NT2/D1 (cell line): Measurements from ENCODE around the gene RANBP1.

ENCODE experiments used
- DNase-seq: peaks from one replicate; pipeline ENCODE4 v3.0.0-alpha.2; 2011; ENCODE audit warnings: low read depth, low spot score
- H3K27me3 ChIP-seq: 2 replicates; pipeline ENCODE4 v1.6.0; 2011; ENCODE audit warnings: mild to moderate bottlenecking; ENCODE audit not compliant: insufficient read length, insufficient read depth
- H3K36me3 ChIP-seq: 2 replicates; pipeline ENCODE4 v1.6.1; 2011; ENCODE audit warnings: mild to moderate bottlenecking, low read length, mixed read lengths; ENCODE audit not compliant: insufficient read depth, insufficient read length
- H3K4me1 ChIP-seq: 2 replicates; pipeline ENCODE4 v1.5.1; 2011; ENCODE audit not compliant: insufficient read depth, insufficient read length
- H3K4me3 ChIP-seq: 2 replicates; pipeline ENCODE4 v1.5.1; 2011; ENCODE audit warnings: low read depth; ENCODE audit not compliant: insufficient read length
- H3K9ac ChIP-seq: 2 replicates; pipeline ENCODE4 v1.6.0; 2011; ENCODE audit warnings: low read depth; ENCODE audit not compliant: insufficient read length
- H3K9me3 ChIP-seq: 2 replicates; pipeline ENCODE4 v1.5.1; 2011; ENCODE audit warnings: mild to moderate bottlenecking, low read length; ENCODE audit not compliant: insufficient read depth
- SUZ12 ChIP-seq: IDR thresholded peaks from 2 replicates; pipeline ENCODE4 v1.6.1; 2011; ENCODE audit not compliant: insufficient read length, insufficient read depth; ENCODE audit errors: extremely low read depth
- YY1 ChIP-seq: IDR thresholded peaks from 2 replicates; pipeline ENCODE4 v1.6.1; 2011; ENCODE audit not compliant: insufficient read length, insufficient read depth
- ZNF274 ChIP-seq: IDR thresholded peaks from 2 replicates; pipeline ENCODE4 v1.6.1; 2011; ENCODE audit warnings: mild to moderate bottlenecking, low read depth, low read length

Gene RANBP1

DNA sequence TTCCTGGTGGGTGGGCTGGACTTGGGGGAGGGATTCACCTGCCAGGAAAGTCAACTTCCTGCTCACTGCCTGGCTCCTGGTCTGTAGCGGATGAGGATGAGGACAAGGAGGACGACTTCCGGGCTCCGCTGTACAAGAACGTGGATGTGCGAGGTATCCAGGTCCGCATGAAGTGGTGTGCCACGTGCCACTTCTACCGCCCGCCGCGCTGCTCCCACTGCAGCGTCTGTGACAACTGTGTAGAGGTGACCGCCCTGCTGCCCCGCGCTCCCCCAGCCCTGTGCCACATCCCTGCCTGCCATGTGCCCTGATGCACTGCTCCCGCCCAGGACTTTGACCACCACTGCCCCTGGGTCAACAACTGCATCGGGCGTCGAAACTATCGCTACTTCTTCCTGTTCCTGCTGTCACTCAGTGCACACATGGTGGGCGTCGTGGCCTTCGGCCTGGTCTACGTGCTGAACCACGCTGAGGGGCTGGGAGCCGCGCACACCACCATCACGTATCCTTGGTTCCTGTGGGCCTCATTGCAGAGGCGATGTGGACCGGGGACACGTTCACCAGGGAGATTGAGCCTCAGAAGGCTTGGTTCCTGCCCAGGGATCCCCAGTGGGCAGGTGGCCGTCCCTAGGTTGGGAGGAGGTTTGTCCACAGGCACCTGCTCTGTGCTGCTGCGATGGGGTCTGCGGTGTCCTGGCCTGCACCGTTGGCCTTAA is 23.6 kb downstream of the RANBP1 start:
- H3K4me3 ChIP-seq: no peak overlapping the region

DNA sequence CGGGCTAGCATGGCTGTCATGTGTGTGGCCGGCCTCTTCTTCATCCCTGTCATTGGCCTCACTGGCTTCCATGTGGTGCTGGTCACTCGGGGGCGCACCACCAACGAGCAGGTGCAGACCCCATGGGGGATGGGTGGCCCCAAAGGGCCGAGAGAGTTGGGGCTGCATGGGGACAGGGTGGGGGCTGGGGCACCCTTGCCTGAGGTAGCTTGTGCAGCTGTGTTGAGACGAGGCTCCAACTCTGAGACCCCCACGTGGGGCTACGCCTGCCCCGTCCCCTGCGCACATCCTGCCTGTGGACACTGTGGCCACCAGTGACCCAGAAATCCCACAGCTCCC is 24.2 kb downstream of the RANBP1 start:
- Histone ChIP-seq H3K4me1 (peaks cover 5% of the 10 kb centered on the region), H3K27me3 (no peaks in the 10 kb centered on the region), H3K4me3 (no peak overlapping the region), H3K36me3 (peaks cover 42% of the 10 kb centered on the region), H3K9ac (peak overlapping the region; percentile 8), H3K9me3 (no peaks in the 10 kb centered on the region)
- TF ChIP-seq YY1 (no peak), SUZ12 (no peak), ZNF274 (no peak)
- no peak for DNase-seq

More for the DNA sequence above, 23.6 kb downstream of the RANBP1 start:
- peaks cover 42% of the 10 kb centered on the region for H3K36me3 ChIP-seq
- H3K9me3 ChIP-seq: no peaks in the 10 kb centered on the region
- H3K4me1 ChIP-seq: peaks cover 5% of the 10 kb centered on the region
- no peak overlapping the region for H3K9ac ChIP-seq
- no peak for DNase-seq
- no peaks in the 10 kb centered on the region for H3K27me3 ChIP-seq
- no peak for TF ChIP-seq ZNF274
- no peak for TF ChIP-seq SUZ12
- no peak for TF ChIP-seq YY1

DNA sequence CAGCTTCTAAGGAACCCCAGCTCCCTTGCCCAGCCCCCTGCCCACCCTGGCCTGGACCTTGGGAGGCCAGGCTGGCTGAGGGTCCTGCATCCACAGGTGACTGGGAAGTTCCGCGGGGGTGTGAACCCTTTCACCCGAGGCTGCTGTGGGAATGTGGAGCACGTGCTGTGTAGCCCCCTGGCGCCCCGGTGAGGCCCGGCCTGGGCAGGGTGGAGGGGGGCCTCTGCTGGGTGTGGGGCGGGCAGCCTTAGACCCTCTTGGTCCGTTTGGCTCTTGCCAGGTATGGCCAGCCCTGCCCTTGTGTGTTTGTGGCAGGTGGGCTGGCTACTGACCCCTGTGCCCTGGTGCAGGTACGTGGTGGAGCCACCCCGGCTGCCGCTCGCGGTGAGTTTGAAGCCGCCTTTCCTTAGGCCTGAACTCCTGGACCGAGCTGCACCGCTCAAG is 24.6 kb downstream of the RANBP1 start:
- H3K27me3 ChIP-seq: no peaks in the 10 kb centered on the region
- no peak overlapping the region for H3K4me3 ChIP-seq
- H3K36me3 ChIP-seq: peaks cover 46% of the 10 kb centered on the region
- H3K9ac ChIP-seq: peak overlapping the region; percentile 8
- no peak for DNase-seq
- TF ChIP-seq SUZ12: no peak
- no peak for TF ChIP-seq YY1
- TF ChIP-seq ZNF274: no peak
- H3K4me1 ChIP-seq: peaks cover 5% of the 10 kb centered on the region
- no peaks in the 10 kb centered on the region for H3K9me3 ChIP-seq

DNA sequence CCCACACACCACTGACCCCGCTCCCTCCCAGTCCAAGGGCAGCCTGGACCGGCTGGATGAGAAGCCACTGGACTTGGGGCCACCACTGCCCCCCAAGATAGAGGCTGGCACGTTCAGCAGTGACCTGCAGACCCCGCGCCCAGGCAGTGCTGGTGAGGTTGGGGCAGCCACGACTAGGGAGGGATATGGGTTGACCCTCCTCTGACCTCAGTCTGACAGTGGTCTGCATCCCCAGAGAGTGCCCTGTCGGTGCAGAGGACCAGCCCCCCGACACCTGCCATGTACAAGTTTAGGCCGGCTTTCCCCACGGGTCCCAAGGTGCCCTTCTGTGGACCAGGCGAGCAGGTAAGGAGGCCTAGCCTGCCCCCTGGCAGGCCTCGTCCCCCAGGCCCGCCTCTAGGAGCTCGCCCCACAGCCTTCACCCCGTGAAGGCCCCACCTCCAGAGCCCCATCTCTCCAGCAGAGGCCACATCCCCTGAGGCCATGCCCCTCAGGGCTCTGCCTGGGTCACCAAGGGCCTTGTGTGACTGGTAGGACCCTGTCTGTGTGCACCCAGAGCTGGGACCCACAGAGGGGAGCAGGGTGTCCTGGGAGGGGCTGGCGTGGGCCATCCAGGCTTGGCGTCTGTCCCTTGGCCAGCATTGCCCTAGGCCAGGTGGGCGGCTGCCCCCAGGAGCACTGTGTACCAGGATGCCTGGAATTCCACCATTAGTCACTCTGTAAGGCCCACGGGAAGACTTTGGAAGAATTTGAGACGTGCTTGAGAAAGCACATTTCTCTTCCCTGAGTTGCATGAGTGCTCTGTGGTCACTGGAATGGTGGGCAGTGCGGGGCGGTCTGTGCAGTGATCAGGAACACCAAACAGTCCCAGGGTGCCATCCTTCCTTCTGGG is 25.5 kb downstream of the RANBP1 start:
- DNase-seq: no peak
- H3K4me1 ChIP-seq: peaks cover 5% of the 10 kb centered on the region
- H3K9ac ChIP-seq: no peak overlapping the region
- H3K9me3 ChIP-seq: no peaks in the 10 kb centered on the region
- peaks cover 44% of the 10 kb centered on the region for H3K36me3 ChIP-seq
- H3K4me3 ChIP-seq: no peak overlapping the region
- TF ChIP-seq SUZ12 (no peak), YY1 (no peak), ZNF274 (no peak)
- no peaks in the 10 kb centered on the region for H3K27me3 ChIP-seq

DNA sequence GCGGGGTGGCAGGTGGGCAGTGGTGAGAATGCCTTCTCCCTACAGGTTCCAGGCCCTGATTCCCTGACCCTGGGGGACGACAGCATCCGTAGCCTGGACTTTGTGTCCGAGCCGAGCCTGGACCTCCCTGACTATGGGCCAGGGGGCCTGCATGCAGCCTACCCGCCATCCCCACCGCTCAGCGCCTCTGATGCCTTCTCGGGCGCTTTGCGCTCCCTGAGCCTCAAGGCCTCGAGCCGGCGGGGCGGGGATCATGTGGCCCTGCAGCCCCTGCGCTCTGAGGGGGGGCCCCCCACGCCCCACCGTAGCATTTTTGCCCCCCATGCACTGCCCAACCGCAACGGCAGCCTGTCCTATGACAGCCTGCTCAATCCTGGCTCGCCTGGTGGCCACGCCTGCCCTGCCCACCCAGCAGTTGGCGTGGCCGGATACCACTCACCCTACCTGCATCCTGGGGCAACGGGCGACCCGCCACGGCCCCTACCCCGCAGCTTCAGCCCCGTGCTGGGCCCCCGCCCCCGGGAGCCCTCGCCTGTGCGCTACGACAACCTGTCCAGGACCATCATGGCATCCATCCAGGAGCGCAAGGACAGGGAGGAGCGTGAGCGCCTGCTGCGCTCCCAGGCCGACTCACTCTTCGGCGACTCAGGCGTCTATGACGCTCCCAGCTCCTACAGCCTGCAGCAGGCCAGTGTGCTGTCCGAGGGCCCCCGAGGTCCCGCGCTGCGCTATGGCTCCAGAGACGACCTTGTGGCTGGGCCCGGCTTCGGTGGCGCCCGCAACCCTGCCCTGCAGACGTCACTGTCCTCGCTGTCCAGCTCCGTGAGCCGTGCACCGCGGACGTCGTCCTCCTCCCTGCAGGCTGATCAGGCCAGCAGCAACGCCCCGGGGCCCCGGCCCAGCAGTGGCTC is 27.1 kb downstream of the RANBP1 start:
- DNase-seq: no peak
- H3K9me3 ChIP-seq: no peaks in the 10 kb centered on the region
- no peak for TF ChIP-seq ZNF274
- TF ChIP-seq YY1: no peak
- TF ChIP-seq SUZ12: no peak
- no peaks in the 10 kb centered on the region for H3K27me3 ChIP-seq
- H3K9ac ChIP-seq: no peak overlapping the region
- no peak overlapping the region for H3K4me3 ChIP-seq
- H3K4me1 ChIP-seq: peaks cover 2% of the 10 kb centered on the region
- H3K36me3 ChIP-seq: peaks cover 44% of the 10 kb centered on the region

DNA sequence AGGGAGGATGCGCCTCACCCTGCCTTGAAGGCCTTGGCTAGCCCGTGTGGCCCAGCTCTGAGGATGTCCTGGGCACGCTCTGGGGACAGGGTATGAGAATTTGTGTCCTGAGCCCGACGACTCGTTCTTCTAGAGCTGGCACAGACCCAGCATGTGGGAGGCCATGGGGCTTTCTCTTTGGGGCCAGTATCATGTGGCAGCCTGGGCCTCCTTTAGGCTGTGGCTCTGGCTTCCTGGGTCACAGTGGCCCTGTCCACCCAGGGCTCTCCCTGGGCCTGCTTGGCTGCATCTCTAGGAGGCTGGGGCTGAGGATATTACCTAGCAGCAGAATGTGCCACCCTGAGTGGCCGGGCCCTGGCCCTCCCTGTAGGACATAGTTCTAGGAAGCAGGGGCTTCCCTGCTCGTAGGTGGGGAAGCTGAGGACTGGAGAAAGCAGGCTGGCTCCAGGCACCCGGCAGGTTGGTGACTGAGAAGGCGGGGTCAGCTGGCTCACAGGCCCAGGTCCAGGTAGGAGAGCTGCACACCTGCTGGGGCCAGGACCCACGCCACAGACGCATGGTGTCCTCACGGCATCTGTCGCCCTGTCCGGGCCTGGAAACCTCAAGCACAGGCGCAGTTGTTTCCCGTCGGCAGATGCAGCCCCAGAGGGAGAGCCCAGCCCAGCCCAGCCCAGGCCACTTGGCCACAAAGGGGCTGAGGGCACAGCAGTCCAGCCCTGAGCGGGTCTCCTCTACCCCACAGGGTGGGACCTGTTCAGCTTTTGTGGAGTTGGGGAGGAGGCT is 28.2 kb downstream of the RANBP1 start:
- no peaks in the 10 kb centered on the region for H3K4me1 ChIP-seq
- H3K4me3 ChIP-seq: no peak overlapping the region
- peaks cover 42% of the 10 kb centered on the region for H3K36me3 ChIP-seq
- no peaks in the 10 kb centered on the region for H3K27me3 ChIP-seq
- H3K9ac ChIP-seq: no peak overlapping the region
- no peak for TF ChIP-seq SUZ12
- TF ChIP-seq ZNF274: no peak
- TF ChIP-seq YY1: no peak
- no peak for DNase-seq
- H3K9me3 ChIP-seq: no peaks in the 10 kb centered on the region
